DMS53 treated with DMSO at 0.1 percent for 48 hours (cell line): ENCODE results near the gene LCN1.
"Not testable (repeated sequence)": the region's sequence is repeated elsewhere in the genome, so short reads cannot be mapped to it uniquely, and the experiment has no call there.

Source experiments
- DNase-seq: peaks from one replicate; lab custom pipeline; 2025; ENCODE audit not compliant: unreplicated experiment; lab: John Stamatoyannopoulos, UW

The LCN1 gene

DNA sequence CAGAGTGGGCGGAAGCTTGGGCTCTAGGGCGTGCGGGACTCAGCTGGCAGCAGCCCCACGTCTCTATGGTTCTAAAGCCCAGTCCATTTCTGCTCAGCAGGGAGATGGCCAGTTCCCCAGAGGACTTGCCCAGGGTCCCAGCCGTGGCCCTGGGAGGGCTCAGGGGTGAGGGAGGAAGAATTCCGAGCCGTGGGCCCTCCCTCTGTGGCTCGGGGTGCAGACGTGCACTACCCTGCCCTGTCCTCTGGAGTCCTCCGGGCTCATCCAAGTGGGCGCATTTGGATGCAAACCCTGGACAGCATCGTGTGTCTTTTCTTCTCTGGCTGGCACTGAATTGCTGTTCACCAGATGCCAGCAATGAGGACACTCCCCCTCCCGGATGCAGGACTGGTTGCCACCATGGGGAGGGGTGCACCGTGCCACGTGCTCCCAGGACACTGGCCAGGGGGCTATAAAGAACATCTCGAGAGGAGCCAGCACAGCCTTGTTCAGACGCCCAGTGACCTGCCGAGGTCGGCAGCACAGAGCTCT is 24.5 kb downstream of the LCN1 start, which contains the start of gene OBP2A:
OBP2A (plus strand) TSS at position 481 of the 531 bp plus-strand sequence. CDS start 55 bp downstream, outside the sequence.
- DNase-seq, result not testable (repeated sequence)

DNA sequence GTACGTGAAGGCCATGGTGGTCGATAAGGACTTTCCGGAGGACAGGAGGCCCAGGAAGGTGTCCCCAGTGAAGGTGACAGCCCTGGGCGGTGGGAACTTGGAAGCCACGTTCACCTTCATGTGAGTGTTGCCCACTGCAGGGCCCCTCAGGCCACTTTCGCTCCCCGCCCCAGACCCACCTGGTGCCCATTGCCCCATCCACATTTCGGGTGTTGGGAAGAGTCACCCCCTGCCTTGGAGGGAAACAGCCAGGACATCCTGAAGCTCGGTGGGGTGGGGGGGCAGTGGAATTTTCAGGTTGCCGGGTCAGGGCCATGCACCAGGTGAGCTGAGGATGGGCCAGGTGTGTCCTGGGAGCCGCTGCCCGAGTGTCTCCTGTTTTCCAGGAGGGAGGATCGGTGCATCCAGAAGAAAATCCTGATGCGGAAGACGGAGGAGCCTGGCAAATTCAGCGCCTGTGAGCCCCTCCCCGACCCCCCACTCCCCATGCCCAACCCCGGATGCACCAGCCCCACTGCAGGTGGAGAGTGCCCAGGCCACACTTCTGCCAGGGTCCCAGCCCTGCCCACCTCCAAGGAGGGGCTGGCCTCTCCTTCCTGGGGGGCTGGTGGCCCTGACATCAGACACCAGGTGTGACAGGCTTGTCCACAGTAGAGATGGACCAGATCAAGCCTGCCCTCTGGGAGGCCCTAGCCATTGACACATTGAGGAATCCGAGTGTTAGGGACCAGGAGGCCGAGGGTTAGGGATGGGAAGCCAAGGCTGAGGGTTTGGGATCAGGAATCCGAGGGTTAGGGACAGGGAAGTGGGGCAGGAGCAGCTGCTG is 25.8 kb downstream of the LCN1 start:
- not testable (repeated sequence) for DNase-seq

DNA sequence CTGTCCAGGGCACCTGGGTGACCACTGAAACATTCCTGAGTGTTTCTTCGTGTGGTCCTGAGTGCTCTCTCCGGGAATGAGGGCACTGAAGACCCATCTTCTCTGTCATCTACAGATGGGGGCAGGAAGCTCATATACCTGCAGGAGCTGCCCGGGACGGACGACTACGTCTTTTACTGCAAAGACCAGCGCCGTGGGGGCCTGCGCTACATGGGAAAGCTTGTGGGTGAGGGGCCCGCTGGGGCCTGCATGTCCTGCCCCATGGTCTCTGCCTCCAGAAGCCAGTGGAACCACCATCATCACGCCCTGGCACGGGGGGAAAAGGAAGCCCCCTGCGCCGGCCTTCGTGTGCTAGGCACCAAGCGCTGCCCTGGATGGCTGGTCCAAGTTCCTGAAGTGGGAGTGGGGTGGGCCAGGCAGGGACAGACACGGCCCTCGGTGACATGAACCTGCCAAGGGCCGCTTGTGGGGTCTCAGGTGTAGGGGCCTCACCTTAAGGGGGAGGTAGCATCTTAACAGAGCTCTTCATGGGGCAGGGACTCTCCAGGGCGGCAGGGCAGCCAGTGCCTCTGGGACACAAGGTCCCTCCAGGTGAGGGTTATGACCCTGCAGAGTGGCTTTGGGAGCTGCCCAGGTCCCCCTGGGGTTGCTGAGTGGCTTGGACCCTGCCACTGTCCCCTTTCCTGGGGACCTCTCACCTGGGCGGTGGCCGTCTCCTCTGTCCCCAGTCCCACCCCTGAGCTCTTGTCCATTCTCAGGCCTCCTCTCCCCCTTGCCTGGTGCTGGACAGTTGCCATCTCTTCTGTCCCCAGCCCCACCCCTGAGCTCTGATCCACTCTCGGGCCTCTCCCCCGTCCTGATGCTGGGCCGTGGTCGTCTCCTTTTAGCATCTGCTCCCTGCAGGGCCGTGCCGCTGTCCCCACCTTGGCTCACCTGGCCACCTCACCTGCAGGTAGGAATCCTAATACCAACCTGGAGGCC is 26.8 kb downstream of the LCN1 start:
- DNase-seq, result no peak

DNA sequence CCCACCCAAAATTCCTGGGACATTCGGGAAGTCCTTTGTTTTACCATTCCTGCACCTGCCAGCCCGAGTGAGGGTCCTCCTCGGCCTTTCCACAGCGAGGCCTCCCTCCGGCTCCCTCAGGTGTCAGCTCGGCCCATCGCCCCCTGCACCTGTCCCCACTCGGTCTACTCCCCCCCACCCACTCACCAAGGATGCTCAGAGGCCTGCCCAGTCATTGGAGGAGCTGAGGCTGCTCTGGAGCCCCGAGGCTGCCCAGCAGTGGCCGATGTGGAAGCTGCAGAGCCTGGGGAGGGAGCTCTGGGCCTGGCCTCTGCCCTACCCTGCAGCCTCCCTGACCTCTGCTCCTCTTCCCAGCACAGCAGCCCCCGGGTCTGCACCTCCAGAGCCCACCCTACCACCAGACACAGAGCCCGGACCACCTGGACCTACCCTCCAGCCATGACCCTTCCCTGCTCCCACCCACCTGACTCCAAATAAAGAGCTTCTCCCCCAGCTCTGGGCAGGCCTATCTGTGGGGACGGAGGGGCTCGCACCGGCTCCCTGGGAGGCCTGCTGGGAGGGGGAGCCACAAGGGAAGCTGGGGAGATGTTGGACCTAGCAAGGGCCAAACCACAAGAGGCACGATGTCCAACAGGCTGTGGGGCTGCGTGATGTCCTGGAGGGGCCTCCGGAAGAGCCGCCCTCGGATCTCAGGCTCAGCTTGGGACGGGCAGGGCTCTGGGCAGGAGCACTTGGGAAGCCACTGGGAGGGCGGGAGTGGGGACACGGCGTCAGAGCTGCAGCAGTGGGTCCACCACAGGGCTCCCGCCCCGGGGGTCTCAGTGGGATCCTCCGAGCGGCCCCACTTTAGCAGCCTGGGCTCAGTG is 28.5 kb downstream of the LCN1 start:
- DNase-seq, result not testable (repeated sequence)

DNA sequence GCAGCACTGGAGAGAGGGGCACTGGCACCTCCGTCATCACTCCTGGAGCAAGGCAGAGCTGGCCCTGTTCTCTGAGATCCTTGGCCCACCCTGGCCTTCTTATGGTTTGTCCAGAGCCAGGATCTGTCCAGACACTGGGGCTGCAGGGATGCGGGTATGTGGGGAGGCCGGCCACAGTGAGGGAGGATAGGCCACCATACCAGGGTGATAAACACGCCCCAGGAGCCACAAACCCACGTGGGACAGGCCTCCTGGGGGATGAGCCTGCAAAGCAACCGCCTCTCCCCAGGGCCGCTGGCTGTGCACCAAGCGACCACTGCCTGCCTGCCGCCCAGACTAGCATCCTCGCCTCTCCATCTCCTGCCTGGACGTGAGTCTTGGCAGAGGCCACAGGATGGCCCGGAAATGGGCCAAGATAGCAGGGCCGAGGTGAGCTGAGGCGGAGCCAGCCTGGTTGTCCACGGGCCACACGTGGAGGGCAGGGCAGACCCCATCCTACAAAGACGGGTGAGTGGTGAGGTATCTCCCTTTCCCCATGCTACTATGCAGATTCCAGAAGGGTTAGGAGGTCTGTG is 29.2 kb downstream of the LCN1 start:
- no peak for DNase-seq

DNA sequence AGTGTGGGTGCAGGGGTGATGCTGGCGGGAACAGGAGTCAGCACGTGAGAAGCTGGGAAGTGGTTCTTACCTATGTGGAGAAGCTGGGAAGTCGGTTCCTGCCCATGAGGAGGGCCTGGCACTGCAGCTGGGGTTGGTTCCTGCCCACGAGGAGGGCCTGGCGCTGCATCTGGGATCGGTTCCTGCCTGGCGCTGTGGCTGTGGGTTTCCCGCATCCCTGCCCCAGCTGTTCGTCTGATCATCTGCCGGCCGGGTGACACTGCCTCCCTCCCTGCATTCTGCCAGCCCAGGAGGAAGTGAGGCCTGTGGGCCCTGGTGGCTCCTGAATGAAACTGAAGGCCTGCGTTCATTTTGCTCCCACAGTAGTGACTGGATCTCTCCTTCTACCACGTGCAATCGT is 29.8 kb downstream of the LCN1 start:
- no peak for DNase-seq

DNA sequence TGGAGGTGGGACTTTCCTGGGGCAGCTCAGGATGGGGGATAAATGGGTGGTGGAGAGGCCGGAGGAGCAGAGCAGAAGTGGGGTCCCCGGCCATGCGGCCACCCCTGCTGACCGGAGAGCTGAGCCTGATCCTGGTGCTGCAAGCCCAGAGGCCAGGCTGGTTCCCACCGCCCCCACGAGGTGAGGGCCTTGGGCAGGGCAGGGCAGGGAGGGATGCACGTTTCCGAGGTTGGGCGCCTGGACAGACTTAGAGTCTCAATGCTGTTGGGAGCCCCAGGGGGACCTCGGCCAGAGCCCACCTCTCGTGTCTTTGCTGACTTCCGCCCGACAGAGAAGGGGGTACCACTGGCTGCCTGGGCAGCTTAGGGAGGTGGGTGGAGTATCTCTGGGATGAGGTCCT is 30.2 kb downstream of the LCN1 start:
- DNase-seq, result no peak

DNA sequence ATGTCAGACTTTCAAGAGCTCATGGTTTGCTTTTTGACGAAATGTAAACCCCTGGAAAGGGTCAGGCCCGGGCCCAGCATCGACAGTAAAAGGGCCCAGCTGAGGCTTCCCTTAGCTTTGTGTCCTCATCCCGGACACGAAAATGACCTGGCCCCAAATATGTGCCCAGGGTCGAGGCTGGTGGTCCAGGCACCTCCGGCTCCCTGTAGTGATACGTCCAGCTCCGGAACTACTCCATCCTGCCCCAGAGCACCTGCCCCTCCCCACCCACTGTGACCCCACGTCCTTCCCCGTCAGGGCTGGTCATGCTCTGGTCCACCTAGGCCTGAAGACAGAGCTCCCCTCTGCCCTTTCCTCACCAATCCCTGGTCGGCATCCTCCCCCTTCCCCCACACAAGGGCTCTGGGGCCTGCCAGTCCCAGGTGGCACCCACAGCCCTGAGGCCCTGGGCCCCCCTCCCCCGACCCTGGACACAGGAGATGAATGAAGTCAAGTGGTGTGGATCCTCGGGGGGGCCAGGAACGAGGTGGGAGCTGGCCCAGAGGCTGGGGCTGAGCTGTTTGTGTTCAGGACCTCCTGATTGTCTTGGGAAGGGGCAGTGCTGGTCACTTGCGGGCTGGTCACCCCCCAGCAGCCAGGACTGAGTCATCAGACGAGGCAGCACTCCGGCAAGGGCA is 30.9 kb downstream of the LCN1 start:
- DNase-seq, result no peak

DNA sequence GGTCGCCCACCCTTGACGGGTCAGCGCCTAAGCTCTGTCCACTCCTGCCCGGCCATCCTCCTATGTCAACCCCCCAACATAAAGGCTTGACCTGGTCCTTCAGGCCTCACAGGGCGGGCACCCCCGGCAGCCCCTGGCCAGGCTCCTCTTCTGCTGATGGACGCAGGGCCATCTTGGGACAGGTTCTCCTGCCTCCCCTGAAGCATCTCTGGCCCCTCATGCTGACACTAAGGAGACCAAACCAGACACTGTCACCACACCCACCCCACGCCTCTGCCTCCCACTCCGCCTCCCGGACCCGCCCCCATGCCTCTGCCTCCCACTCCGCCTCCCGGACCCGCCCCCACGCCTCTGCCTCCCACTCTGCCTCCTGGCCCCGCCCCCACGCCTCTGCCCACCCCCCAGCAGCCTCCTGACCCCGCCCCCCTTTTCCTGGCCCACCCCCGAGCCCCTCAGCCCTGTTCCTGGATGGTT is 31.5 kb downstream of the LCN1 start:
- no peak for DNase-seq

DNA sequence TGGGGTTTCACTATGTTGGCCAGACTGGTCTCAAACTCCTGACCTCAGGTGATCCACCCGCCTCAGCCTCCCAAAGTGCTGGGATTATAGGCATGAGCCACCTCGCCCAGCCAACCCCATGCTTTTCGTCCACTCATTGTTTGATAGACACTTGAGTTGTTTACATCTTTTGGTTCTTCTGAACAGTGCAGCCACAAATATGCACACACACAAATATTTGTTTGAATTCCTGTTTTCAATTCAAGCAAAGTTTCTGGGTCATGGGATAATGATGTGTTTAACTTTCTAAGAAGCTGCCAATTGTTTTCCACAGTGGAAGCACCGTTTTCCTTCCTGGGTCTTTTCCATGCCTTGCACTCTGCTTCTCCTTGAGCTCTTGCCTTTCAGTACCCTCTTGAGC is 33.5 kb downstream of the LCN1 start:
- DNase-seq, result no peak

DNA sequence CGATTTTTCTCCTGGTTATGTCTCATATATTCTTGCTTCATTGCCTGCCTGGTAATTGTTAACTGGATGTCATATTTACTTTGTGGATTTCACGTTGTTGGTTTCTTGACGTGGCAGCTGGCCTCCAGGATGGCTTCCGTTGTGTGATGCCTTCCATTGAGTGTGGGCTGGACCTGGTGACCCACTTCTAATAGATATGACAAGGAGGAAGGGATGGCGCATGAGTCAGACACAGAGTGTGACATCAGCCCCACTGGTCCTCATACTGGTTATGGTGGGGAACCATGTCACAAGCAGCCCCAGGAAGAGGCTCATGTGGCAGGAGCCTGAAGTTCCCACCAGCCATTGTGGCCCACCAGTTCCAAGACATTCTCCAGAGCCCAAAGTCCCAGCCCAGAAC is 34.0 kb downstream of the LCN1 start:
- peak; percentile 9 for DNase-seq

DNA sequence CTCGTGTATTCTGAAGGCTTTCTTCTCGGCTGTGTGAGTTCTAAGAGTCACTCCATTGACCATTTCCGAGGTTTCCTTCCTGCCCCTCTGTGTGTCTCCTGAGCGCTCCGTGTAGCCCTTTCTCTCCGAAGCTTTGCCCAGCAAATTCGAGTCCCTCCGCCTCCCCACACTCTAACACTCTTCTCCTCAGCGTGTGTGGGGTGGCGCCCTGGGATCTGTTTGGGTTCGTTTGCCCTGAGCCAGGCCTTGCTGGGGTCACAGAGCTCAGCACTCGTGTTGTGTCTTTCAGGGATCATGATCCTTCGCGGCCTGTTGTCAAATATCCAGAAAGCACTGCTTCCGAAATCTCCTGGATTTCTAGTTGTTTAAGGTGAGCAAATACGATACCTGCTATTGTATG is 34.7 kb downstream of the LCN1 start:
- DNase-seq, result no peak

DNA sequence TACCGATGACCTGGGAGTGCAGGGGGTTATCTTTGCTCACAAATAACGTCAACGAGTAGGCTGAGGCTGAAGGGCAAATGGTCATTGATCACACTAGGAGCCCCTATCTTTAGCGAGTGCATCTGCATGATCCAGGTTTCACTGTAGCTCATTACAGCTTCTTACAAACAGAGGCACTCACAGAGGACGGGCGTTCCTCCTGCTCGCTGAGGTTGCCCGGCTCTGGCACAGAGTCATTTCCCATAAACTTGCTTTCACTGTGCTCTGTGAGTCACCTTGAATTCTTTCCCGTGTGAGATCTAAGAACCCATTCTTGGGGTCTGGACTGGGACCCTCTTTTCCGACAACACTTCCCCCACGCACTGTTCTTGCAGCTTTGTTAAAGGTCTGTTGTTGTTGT is 38.4 kb downstream of the LCN1 start:
- DNase-seq, result no peak

DNA sequence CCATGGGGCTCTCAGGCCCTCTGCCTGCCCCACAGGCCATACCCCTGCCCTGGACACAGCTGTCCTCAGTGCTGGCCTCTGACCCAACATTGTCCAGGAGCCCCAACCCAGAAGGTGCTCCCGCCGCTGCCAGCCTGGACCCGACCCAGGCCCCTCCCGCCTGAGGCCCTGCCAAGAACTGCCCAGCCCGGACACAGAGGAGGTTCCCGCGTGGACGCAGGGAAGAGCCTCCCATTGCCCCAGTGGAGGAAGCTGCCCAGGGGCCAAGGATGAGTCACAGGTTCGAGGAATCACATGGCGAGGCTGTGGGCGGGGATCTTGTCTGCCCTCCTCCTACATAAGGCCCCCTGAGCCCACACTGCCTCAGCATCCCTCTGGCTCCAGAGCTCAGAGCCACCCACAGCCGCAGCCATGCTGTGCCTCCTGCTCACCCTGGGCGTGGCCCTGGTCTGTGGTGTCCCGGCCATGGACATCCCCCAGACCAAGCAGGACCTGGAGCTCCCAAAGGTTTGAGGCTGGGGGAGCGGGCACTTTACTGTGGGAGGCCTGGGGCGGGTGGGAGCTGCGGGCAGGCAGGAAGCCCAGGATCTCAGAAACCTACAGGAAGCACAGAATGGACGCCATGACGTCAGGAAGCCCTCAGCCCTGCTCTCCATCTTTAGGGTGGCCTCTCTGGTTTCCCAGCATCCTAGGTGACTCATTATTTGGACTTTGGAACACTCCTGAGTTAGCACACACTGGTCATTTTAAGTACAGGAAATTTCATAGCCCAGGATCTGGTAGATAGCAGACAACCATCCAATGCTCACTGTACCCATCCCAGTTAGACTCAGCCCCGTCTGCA is 40.4 kb downstream of the LCN1 start, which contains the start of gene PAEP:
PAEP (plus strand) TSS at position 366 of the 844 bp plus-strand sequence.
- no peak for DNase-seq

DNA sequence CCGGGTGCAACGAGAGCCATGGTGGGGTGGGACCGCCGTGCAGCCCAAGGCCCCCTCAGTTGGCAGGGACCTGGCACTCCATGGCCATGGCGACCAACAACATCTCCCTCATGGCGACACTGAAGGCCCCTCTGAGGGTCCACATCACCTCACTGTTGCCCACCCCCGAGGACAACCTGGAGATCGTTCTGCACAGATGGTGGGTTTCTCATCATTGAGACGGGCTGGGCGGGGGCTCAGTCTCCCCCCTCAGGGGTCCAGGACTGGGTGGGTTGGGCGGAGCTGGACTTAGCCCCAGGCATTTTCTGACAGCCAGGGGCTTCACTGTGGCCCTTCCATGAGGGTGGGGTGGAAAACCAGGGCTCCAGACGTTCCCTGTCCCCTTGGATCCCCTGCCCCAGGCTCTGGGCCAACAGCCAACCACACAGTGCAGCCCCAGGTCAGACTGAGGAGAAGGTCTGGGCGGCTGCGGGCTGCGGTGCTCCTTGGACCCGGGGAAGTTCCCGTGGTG is 41.0 kb downstream of the LCN1 start:
- DNase-seq, result no peak

DNA sequence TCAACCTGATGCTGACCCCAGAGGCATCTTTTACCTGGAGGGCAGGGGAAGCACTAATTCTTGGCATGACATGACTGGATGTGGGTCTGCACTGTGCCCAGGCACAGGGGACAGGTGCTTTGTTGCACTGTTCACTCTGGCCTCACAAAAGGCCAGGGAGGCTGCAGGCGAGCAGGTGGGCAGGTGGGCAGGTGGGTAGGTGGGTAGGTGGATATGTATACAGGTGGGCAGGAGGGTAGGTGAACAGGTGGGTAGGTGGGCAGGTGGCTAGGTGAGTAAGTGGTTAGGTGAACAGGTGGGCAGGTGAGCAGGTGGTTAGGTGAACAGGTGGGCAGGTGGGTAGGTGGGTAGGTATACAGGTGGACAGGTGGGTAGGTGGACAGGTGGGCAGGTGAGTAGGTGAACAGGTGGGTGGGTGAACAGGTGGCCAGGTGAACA is 41.8 kb downstream of the LCN1 start:
- DNase-seq, result no peak

DNA sequence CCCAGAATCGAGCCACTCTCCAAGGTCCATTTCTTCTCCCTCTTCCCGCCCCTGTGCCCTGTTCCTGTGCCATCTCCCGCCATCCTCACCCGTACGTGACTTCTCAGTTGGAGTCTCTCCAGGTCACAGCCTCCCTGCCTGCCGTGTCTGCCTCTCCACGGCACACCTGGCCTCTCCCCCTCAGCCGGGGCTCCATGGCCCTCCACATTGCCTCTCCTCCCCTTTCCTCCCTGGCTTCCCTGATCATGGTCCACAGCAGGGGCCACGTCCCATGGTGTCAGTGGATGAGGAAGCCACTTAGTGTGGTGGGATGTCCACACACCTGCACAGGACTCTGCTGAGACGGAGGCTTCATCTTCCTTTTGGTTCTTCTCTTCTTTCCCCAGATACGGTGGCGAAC is 42.6 kb downstream of the LCN1 start:
- no peak for DNase-seq

DNA sequence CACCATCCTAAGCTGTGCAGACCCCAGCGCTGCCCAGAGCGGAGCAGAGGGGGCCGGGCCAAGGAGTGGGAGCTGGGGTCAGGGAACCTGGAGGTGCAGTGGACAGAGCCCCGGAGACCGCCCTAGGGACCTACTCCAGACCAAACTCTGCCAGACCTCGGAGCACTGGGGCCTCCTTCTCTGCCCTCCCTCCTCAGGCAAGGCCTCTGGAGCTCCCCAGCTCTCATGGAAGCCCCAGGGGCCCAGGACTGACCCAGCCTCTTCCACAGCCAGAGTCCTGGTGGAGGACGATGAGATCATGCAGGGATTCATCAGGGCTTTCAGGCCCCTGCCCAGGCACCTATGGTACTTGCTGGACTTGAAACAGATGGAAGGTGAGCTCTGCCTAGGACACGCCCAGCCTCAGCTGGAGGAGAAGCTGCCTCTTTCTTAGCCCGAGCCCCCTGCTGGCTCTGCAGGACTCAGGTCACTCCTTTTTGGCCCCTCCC is 43.9 kb downstream of the LCN1 start:
- DNase-seq, result no peak
